ENCODE measurements around the gene PRR33.
"Not testable (repeated sequence)": the region's sequence is repeated elsewhere in the genome, so short reads cannot be mapped to it uniquely, and the experiment has no call there.

PRR33 gene

DNA sequence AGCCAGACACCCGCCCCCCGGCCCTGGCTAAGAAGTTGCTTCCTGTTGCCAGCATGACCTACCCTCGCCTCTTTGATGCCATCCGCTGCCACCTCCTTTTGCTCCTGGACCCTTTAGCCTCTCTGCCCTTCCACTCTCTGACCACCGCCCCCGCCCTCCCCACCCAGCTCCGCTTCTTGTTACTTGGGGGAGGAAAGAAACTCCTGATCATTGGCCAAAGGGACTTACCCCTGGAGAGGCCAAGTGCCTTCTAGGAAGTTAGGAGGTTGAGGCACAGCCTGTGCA lies at the start of gene PRR33:
Gene PRR33, minus strand, starts transcription at position 65 of the 285 bp plus-strand sequence. CDS start 1,311 bp downstream, outside the sequence.
- DNase-seq (ENCODE audit: low read depth), result no peak

DNA sequence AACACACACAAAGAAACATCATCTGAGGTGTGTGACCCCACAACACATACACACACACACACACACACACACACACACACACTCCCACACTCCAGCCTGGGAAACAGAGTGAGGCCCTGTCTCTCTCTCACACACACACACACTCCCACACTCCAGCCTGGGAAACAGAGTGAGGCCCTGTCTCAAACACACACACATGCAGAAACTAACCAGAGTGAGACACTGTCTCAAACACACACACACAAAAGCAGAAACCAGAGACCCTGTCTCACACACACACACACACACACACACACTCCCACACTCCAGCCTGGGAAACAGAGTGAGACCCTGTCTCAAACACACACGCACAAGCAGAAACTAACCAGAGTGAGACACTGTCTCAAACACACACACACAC lies 48.1 kb upstream of the PRR33 start:
- not testable (repeated sequence) for DNase-seq (ENCODE audit: low read depth)

DNA sequence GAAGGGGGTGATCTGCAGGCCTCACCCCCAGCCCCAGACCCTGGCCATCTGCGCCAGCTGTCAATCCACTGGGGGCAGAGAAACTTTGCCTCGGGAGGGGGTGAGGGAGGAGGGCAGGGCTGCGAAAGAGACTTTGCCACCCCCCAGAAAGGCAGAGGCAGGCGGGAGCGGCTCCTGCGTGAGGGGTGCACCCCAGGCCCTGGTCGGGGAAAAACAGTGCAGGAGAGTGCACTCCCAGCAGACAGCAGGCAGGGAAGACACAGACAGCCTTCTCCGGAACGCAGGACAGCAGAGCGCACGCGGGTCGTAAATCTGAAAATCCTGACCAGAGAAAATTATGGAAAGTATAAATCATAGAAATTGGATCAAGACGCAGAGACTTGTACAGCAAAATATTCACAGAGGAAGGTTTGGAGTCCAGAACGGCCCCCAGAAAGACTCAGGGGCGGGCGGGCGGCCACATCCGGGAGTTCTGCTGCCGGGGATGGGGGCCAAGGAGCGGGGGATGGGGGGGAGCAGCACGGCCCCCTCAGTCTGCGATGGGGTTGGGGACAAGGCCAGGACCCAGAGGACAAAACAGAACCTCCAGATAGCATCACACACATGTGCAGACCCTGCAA lies 47.4 kb upstream of the PRR33 start:
- no peak for DNase-seq (ENCODE audit: low read depth)

DNA sequence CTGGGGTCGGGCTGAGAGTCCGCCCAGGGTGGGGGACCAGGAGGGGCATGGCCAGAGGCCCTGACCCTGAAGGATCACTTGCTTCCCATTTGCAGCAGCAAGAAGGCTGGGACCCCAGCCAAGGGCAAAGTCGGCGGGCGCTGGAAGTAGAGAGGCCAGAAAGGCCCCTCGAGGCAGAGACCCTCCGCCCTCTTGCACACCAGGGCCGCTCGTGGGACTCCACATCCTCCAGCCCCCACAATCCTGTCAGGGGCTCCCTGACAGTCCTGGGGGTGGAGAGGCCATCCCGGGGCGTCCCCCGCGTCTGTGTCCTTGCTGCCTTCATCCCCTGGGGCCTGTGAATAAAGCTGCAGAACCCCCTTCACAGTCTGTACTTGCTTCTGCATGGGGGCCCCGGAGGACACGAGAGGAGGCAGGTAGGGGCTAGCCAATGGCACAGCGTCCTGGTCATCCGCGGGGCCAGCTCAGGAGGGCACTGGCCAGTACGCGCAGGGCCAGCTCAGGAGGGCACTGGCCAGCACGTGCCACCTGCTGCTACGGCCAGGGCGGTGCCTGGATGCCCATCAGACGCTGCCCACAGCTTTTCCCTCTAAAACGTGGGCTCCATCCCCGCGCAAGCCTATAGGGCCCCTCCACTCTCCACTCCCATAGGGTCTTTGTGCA lies 46.8 kb upstream of the PRR33 start:
- no peak for DNase-seq (ENCODE audit: low read depth)

DNA sequence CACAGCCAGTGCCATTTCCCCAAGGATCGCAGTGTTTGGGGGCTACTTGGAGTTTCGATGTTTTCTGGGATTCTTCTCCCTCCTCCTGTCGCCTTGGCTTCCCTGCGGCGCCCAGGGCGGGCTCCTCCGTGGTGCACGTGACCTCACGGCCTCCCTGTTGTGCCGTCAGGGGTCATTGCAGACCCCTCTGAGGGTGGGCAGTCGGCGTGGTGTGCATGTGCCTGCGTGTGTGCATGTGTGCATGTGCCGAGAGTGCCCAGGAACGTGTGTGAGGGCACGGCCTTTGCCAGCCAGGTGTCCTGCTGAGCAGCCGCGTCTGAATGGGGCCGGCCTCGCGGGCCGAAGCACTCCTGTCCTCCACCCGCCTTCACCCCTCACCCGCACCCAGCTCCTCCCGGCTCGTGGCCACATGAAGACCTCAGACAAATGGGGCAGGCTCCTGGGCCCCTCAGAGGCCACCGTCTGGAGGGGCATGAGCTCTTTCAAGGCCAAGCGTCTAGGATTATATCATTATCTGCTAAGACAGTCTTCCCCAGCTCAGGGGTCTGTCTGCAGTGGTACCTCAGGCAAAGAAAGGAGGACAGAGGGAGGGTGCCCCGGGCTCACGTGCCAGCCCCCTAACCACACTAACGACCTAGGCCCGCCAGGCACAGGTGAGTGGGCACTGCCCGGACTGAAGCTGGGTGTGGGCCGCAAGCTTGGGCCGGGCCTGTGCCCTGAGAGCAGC lies 46.1 kb upstream of the PRR33 start:
- no peak for DNase-seq (ENCODE audit: low read depth)

DNA sequence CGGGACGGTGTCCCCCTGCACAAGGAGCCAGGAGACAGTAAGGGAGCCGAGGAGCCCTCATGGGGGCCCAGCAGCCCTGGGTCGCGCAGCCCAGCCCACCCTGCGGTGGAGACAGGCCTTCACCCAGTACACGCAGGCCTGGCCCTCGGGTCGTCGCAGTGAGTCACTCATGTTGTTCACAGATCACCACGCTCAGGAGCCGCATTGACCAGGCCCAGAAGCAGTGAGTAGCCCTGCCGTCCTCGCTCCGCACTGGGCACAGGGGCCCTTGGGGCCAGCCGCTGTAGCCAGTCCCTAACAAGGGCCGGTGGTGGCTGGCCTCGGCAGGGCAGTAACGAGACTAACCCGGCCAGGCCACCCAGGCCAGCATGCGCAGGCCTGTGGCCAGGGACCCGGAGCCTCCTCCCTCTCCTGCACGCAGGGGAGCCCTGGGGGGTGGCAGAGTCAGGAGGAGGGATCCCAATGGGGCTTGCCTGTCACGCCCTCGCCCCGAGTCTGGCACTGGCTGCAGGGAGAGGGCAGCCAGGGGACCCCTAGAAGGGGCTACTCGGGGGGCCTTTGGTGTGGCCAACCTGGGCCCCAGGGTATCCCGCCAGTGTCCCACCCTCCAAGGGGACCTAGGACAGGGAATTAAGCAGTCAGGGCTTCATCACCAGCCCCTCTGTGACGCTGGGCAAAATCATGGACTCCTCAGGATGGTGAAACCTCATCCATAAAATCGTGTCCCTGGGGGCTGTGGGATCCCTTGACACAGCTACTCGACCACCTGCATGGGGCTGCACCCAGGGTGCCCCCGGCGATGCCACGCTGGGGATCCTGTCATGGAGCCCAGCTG lies 45.3 kb upstream of the PRR33 start:
- DNase-seq (ENCODE audit: low read depth), result no peak

GRCh38 chr11:1936072-1936780 lies 44.5 kb upstream of the PRR33 start:
- no peak for DNase-seq (ENCODE audit: low read depth)

DNA sequence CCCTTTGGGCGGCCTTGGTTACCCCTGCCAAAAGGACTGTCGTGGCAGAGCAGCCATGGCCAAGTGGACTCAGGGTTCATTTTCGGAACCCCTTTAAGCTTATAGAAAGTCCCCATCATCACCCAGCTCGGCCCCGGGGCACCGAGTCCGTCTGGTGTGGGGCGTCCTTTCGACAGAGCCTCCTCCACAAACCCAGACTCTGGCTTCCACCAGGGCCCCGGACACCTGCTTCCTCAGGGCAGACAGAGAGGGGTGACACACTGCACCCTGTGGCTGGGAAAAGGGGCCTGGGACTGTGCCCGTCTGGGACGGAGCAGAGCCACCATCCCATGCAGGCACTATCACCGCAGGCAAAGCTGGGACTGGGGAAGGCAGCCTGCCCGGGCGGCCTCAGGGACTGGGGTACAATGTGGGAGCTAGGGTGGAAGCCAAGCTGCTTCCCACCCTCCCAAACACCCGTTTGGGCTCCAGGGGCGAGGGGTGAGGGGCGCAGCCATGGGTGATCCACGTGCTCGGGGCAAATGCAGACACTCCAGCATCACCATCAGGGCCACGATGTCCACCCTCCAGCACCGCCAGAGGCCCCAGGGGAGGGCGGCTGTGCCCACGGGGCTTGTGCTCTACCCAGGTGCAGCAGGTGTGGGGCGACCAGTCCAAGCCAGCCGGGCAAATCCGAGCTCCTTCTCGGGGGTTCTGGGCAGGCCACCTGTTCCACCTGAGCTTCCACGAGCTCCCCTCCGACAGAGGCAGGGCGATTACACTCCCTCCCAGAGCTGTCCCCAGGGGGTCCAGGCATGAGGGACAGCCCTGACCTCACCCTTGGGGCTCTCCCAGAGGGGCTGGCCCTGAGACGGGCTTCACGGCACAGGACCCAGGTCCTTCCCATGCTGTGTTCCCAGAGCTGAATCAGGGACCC lies 43.7 kb upstream of the PRR33 start:
- DNase-seq (ENCODE audit: low read depth), result no peak

GRCh38 chr11:1934335-1935155 lies 42.9 kb upstream of the PRR33 start:
- no peak for DNase-seq (ENCODE audit: low read depth)

DNA sequence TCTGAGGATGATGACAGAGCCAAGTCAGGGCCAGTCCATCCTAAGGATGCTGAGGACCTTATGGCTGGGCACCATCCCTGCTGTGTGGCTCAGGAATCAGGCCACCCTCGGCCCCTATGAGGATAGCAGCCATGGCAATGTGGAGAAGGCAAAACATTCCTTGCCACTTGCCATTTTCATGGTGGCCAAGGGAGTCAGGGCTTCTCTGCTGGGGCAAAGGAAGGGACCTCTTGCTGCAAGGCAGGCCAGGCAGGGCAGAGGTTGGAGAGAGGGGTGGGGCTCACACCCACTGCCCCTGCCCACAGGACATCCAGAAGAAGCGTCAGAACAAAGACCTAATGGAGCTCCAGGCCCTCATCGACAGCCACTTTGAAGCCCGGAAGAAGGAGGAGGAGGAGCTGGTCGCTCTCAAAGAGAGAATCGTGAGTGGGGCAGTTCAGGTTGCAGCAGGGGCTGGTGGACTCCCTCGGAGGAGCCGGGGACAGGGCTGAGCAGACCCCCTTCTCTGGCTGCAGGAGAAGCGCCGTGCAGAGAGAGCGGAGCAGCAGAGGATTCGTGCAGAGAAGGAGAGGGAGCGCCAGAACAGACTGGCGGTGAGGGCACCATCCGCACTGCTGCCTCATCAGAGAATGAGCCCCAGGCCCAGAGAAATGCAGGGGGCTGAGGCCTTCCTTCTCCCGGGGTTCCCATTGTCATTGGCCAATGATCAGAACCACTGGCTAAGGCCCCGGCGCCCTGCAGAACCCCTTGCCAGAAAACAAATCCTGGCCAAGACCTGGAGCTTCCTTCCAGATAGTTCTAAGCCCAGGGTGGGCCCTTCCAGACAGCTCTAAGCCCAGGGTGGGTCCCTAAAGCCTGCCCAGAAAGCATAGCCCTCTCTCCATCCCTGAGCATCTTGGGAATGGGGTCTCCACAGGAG lies 42.0 kb upstream of the PRR33 start:
- no peak for DNase-seq (ENCODE audit: low read depth)

GRCh38 chr11:1932681-1933080 lies 41.0 kb upstream of the PRR33 start:
- DNase-seq (ENCODE audit: low read depth), result no peak

DNA sequence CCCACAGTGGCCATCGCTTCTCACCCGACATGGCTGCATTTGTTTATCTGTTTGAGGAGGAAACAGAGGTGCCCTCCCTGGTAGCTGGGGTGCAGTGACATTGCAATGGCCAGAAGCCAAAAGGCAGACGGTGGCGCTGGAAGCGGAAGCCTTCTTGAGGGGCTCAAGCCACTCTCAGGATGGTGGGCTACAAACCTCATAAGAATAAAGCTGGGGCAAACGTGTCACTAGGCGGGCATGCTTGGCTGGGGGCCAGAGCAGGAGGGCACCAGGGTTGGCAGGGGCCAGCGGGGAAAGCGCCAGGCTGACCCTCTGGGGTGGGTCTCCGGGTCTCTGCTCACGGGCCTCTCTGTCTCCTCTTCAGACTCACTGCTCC lies 40.4 kb upstream of the PRR33 start:
- no peak for DNase-seq (ENCODE audit: low read depth)

- no peak for DNase-seq (ENCODE audit: low read depth)
Measured at GRCh38 chr11:1931341-1932104, 39.8 kb upstream of the PRR33 start.

- no peak for DNase-seq (ENCODE audit: low read depth)
Measured at GRCh38 chr11:1930462-1930830, 38.8 kb upstream of the PRR33 start.

DNA sequence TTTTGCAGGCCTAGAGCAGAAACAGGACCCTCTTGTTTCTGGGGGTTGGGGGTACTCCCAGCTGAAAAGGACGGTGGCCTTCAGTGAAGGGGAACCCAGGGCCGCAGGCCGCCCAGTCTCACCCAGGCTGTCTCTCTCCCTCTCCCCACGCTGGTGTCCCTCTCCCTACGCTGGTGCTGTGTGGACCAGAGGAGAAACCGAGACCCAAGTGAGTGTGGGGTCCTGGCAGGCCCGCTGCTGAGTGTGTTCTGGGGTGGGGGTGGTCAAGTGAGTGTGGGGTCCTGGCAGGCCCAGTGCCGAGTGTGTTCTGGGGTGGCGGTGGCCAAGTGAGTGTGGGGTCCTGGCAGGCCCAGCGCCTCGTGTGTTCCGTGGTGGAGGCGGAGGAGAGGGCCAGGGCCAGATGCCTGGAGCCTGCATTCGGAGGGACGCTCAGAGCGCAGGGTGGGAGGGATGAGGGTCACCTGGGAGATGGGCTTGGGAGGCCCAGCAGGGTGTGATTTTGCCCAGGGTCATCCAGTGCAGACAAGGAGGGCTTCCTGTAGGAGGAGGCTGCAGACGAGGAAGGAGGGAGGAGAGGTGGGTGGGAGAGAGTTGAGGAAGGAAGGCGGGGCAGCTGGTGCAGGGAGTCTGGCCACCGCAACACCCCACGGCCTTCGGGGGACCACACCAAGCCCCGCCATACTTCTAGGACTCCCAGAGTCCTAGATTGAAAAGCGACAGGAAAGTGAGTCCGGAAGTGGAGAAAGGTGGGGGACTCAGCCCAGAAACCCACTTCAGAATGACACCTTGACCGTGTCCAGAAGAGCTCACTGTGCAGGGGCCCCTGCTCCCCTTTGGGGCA lies 38.1 kb upstream of the PRR33 start:
- DNase-seq (ENCODE audit: low read depth), result no peak

DNA sequence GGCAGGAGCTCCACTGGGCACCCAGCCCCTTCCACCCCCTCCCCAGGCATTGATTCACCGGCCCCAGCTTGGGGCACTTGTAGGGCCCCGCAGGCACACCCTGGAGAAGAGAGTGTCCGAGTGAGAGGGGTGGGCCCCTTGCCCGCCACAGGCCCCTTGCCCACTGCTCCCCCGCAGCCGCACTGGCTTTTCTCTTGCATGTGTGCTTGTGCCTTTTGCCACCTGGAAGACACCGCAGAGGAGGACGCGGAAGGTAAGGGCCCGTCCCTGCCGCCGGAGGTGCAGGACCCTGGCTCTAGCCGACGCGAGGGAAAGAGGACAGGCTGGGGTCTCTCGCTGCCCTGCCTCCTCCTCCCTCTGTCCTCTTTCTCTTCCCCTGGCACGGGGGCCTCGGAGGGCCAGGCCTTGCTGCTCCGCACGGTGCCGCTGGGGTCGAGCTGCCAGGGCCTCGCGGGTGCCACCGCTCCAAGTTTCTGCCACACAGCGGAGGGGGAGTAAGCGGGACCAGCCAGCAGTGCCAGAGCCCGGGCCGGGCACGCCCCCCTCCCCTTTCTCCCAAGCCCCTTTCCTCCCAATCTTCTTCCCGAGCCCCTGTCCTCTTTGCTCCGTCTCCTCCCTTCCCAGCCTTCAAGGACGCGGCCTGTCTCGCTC lies 37.3 kb upstream of the PRR33 start:
- no peak for DNase-seq (ENCODE audit: low read depth)

DNA sequence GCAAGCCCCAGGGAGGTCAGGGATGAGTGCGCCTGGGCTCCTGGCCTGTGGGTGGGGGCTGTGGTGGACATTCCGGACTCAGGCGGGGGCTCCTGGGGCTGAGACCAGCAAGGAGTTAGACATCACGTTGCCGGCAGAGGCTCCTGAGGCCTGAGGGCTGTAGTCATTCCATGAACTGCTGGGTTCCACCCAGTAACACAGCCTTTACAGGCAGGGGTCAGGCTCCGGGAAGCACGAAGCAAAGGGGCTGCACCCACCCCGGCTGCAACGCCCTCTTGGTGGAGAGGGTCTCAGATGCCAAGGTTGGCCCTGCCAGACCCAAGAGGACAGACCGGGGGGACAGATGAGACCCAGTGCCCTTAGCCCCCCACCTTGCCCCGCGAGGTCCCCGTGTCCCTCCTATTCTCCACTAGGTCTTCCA lies 36.8 kb upstream of the PRR33 start:
- no peak for DNase-seq (ENCODE audit: low read depth)
